Raji (cell line): ENCODE results near the gene OSBPL5.

ENCODE experiments used
- POLR2A ChIP-seq: IDR thresholded peaks from 2 replicates; pipeline ENCODE4 v1.6.1; 2011; ENCODE audit warnings: low read depth, low read length, control low read depth; ENCODE audit not compliant: insufficient read depth

Gene OSBPL5

GRCh38 chr11:3052109-3052479 is 113.0 kb downstream of the OSBPL5 start:
- no peak for TF ChIP-seq POLR2A

GRCh38 chr11:3051196-3052108 is 113.7 kb downstream of the OSBPL5 start:
- no peak for TF ChIP-seq POLR2A

DNA sequence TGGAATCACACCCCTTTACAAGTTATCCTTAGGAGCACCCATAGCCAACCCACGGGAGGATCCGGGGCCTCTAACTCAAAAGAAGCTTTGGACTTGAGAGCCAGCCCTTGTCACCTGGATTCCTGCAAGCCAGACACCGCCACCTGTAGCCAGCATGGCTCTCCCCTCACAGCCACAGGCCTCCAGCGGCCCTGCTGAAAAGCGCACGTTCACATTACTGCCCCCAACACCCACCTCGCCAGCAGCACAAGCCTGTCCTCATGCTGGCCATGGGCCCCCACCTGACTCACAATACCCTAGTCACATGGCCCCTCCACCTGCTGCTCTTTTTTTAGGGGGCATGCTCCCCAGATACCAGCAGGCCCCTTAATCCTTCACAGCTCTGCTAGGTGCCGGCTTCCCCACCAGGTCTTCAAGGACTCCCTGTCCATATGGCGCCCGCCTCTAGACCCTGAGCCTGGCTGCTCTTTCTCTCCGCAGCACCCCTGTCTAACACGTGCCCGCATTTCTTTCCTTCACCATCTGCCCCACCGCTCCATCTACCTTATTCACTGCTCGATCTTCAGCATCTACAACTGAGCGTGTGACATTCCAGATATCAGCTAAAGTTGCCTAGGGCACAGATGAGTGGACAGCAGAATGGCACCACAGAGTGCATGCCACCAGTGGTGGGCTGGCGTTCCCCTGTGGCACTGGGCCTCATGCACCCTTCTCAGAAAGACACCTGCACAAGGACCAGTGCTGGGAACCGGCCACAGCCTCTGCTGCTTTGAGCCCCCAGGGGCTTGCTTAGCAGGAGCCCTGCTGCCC is 114.5 kb downstream of the OSBPL5 start:
- no peak for TF ChIP-seq POLR2A

DNA sequence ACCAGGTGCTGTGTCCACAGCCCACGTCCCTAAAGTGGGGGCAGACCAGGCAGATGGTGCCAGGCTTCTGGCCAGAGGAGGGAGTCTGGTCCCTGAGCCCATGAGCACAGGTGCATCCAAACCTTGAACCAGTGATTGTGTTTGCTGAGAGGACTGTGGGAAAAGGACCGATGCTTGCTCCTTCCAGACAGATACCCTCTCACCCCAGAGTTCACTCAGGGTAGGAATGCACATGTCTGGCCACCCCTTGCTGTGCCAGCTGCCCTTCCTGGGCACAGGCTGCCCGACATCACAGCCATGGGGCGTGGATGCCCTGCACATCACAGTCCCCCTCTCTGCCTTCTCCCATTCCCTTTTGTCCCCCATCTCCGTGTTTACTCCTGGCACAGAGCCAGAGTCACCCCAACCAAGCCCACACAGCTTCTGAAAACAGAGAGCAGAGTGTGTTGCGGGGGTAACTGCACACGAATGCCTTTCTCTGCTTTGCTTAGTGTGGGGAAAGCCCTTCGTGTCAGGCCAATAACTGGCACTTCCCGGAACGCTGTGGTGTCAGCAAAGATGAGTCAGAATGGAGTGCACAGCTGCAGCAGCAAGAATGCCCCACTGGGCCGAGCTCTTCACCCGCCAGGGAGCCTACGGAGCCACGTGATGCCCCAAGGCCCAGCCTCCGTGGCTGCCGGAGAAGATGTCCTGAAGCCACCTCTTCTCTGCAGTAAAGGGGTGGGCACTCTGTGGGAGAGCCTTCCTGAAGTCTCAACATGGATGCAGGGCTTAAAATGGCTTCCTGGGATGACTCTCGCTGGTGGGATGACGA is 115.5 kb downstream of the OSBPL5 start:
- 0 out of 2 replicates have a peak, but pooled peaks have one; percentile 34 for TF ChIP-seq POLR2A

DNA sequence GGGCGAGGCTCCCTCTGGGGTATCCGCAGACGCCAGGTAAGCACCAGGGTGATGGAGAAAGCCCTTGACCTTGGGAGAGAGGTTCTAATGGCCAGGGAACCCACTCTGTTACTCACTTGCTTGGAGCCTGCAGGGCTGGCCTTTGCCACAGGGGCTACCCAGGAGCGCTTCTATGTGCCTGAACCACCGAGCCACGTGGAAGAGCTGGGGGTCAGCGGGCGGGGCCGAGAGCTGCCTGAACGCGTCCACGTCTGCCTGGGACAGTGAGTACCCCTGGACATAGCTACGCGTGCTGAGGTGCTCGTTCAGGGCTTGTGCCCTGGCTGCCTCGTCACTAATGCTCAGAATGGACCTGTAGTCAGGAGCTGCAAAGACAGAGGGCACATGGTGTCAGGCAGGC is 117.5 kb downstream of the OSBPL5 start:
- no peak for TF ChIP-seq POLR2A

- TF ChIP-seq POLR2A: no peak
These were observed 118.5 kb downstream of the OSBPL5 start for GRCh38 chr11:3046641-3047040.

- TF ChIP-seq POLR2A: no peak
These were observed 118.9 kb downstream of the OSBPL5 start for GRCh38 chr11:3046190-3046589.

- TF ChIP-seq POLR2A: no peak
These were observed 120.2 kb downstream of the OSBPL5 start for GRCh38 chr11:3044915-3045314.

GRCh38 chr11:3044004-3044403 is 121.1 kb downstream of the OSBPL5 start:
- no peak for TF ChIP-seq POLR2A

- TF ChIP-seq POLR2A: no peak
These were observed 121.7 kb downstream of the OSBPL5 start for GRCh38 chr11:3043315-3043871.

GRCh38 chr11:3042496-3043314 is 122.4 kb downstream of the OSBPL5 start:
- no peak for TF ChIP-seq POLR2A

GRCh38 chr11:3041699-3042441 is 123.2 kb downstream of the OSBPL5 start:
- no peak for TF ChIP-seq POLR2A

GRCh38 chr11:3040881-3041280 is 124.2 kb downstream of the OSBPL5 start:
- no peak for TF ChIP-seq POLR2A
